A673 (cell line): ENCODE data around the gene PTPRK. TPM values are rescaled to one million over a fixed set of nuclear protein-coding genes. Genes with fewer than 3 reads are reported as not detected.

ENCODE experiments used
- BruUV-seq: library from RNA; stranded (reverse); fragments of 400-500 nt; replicated peaks from 2 replicates; lab custom pipeline; 2021; lab: Mats Ljungman, UMichigan
- CTCF ChIA-PET: fragments of 300-600 bp; sonication (Branson Sonifier 250); formaldehyde crosslinking; loops from one replicate; lab custom pipeline; 2022; ENCODE audit warnings: antibody characterized with exemption; lab: Charles Lee
- POLR2A ChIA-PET: fragments of 300-600 bp; sonication (Branson Sonifier 250); formaldehyde crosslinking; loops from one replicate; lab custom pipeline; 2022; ENCODE audit warnings: antibody characterized with exemption; ENCODE audit not compliant: low non-redundant PET; lab: Charles Lee
- DNase-seq: peaks from one replicate; pipeline ENCODE4 v3.0.0-alpha.2; 2015; ENCODE audit warnings: low spot score
- H3K27ac ChIP-seq: fragments of 200-600 bp; sonication (generic); 2 replicates; pipeline ENCODE4 v1.5.1; 2016; ENCODE audit warnings: mixed run types, low read depth, mild to moderate bottlenecking, mixed read lengths, antibody characterized with exemption, low read length; ENCODE audit not compliant: poor library complexity, severe bottlenecking
- H3K27me3 ChIP-seq: fragments of 200-600 bp; sonication (generic); replicated peaks from 2 replicates; pipeline ENCODE4 v1.6.1; 2017; ENCODE audit warnings: mixed run types, low read depth, mild to moderate bottlenecking, mixed read lengths, antibody characterized with exemption, low read length; ENCODE audit not compliant: insufficient read depth, poor library complexity
- H3K36me3 ChIP-seq: fragments of 200-600 bp; sonication (generic); 2 replicates; pipeline ENCODE4 v1.6.1; 2016; ENCODE audit warnings: mixed run types, mild to moderate bottlenecking, mixed read lengths, antibody characterized with exemption, low read length; ENCODE audit not compliant: insufficient read depth, poor library complexity, severe bottlenecking
- H3K4me1 ChIP-seq: fragments of 200-600 bp; sonication (generic); 2 replicates; pipeline ENCODE4 v1.6.1; 2017; ENCODE audit warnings: mixed run types, mild to moderate bottlenecking, mixed read lengths, antibody characterized with exemption, low read length; ENCODE audit not compliant: insufficient read depth, poor library complexity, severe bottlenecking
- H3K4me3 ChIP-seq: fragments of 200-600 bp; sonication (generic); 2 replicates; pipeline ENCODE4 v1.5.1; 2016; ENCODE audit warnings: low read depth, mixed run types, mild to moderate bottlenecking, mixed read lengths, low read length; ENCODE audit not compliant: poor library complexity, severe bottlenecking
- H3K9me3 ChIP-seq: fragments of 200-600 bp; sonication (generic); 2 replicates; pipeline ENCODE4 v1.6.1; 2016; ENCODE audit warnings: mixed run types, low read depth, mild to moderate bottlenecking, mixed read lengths, antibody characterized with exemption, low read length; ENCODE audit not compliant: poor library complexity, severe bottlenecking
- EZH2 ChIP-seq: fragments of 200-600 bp; sonication (generic); IDR thresholded peaks from 2 replicates; pipeline ENCODE4 v1.6.1; 2017; ENCODE audit warnings: borderline replicate concordance, low read depth, mild to moderate bottlenecking, mixed read lengths, antibody characterized with exemption, low read length; ENCODE audit not compliant: poor library complexity, severe bottlenecking
- intact Hi-C: fragments of 100-400 bp; cut with micrococcal nuclease; formaldehyde crosslinking; loops from one replicate; pipeline ENCODE4 v1.10.0; 2022; ENCODE audit not compliant: unreplicated experiment
- total RNA-seq: library from RNA; stranded (reverse); gene quantifications from 2 replicates; pipeline ENCODE4 v1.2.3, GENCODE V29; 2021
- TF ChIP-seq, protein P1 (sequence below): fragments of 300-800, 200-600 bp; sonication (generic); conservative IDR thresholded peaks from 2 replicates; pipeline ENCODE4 v1.5.1; 2017; ENCODE audit warnings: low read depth, mild to moderate bottlenecking, antibody characterized with exemption, low read length, moderate library complexity, mixed read lengths

The PTPRK gene
- total RNA-seq, 1 experiment from 2014 or later, result 77.3 TPM

DNA sequence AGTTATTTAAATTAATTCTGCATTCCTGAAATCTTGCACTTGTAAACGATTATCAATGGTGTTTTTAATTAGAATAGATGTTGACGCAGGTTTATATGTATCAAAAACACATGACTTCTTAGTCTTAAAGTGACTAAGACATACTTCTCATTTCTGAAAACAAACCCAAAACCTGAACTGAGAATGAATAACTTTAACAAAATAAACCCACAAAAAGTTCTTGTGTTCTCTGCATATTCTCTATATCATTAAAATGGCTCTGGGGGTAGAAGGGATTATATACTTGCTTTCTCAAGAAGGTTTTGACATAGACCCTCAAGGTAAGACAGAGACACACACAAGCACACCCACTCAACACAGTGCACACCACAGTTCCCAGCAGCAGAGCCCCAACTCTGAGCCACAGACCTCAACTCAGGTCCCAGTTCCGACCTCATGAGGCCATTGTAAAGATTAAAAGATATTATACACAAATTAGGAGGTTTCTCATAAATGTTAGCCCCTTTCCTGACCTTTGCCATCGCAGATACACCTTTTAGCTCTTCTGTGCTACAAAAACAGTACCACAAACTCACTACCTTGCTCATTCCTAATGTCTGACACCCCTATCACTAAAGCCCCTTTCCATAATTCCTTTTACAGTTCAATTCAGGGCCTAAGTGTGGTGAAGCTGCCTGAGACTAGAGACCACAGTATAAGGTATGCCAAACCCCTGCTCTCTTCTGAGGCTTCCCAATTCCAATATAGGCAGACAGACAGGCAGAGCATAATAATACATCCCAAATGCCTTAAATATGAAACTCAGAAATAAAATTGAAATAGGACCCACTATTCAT is 267.8 kb downstream of the PTPRK start:
- H3K27ac ChIP-seq, result no peak overlapping the region
- H3K9me3 ChIP-seq, result no peaks in the 10 kb centered on the region
- no TSS peak for BruUV-seq
- H3K4me3 ChIP-seq, result no peak overlapping the region
- H3K27me3 ChIP-seq, result no peaks in the 10 kb centered on the region
- POLR2A ChIA-PET, result no interaction called here
- TF ChIP-seq, protein P1, sequence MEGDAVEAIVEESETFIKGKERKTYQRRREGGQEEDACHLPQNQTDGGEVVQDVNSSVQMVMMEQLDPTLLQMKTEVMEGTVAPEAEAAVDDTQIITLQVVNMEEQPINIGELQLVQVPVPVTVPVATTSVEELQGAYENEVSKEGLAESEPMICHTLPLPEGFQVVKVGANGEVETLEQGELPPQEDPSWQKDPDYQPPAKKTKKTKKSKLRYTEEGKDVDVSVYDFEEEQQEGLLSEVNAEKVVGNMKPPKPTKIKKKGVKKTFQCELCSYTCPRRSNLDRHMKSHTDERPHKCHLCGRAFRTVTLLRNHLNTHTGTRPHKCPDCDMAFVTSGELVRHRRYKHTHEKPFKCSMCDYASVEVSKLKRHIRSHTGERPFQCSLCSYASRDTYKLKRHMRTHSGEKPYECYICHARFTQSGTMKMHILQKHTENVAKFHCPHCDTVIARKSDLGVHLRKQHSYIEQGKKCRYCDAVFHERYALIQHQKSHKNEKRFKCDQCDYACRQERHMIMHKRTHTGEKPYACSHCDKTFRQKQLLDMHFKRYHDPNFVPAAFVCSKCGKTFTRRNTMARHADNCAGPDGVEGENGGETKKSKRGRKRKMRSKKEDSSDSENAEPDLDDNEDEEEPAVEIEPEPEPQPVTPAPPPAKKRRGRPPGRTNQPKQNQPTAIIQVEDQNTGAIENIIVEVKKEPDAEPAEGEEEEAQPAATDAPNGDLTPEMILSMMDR, result no peak
- no peak for TF ChIP-seq EZH2
- CTCF ChIA-PET, result no interaction called here
- DNase-seq, result no peak
- H3K36me3 ChIP-seq, result no peaks in the 10 kb centered on the region
- intact Hi-C loops, result no loop called here
- no peaks in the 10 kb centered on the region for H3K4me1 ChIP-seq

DNA sequence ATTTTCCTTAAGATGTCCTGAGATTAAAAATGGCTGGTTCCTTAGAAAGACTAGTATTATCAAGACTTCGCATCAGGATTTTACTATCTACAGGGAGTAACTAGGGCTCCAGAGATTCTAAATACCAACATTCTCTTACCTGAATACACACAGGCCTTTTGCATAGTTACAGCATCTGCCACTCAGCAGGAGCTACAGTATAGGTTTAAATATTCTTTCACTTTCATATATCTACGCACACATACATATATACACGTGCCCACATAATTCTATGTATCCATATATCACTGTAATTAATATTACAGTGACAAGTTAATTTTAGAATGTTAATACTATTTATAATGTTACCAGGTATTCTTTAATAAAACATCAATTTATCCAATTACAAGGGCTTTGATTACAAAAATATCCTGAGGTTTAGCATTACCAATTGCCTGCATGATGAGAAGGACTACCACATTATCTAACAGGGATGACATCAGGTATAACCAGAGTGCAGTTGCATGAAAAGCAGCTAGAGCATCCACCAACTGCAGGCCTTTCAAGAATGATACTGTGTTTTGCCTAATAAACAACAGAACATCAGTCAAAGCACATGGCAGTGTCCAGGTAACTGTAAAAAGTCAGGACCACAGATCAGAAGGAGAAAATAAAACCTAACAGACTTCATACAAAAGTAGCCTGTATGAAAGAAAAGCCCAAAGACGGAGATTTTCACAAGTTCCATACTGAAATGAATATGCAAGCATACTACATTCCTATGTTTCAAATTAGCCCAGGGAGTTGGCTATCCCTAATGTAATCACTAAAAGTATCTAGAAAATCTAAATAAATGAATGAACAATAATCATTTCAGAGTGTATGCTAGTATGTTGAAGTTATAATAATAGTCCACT is 268.7 kb downstream of the PTPRK start:
- Histone ChIP-seq H3K27ac (no peak overlapping the region), H3K36me3 (no peaks in the 10 kb centered on the region), H3K4me3 (no peak overlapping the region), H3K9me3 (no peaks in the 10 kb centered on the region), H3K4me1 (no peaks in the 10 kb centered on the region), H3K27me3 (no peaks in the 10 kb centered on the region)
- ChIA-PET POLR2A (no interaction called here), CTCF (no interaction called here)
- TF ChIP-seq, protein P1, result no peak
- no peak for TF ChIP-seq EZH2
- no TSS peak for BruUV-seq
- intact Hi-C loops, result no loop called here
- DNase-seq, result no peak

DNA sequence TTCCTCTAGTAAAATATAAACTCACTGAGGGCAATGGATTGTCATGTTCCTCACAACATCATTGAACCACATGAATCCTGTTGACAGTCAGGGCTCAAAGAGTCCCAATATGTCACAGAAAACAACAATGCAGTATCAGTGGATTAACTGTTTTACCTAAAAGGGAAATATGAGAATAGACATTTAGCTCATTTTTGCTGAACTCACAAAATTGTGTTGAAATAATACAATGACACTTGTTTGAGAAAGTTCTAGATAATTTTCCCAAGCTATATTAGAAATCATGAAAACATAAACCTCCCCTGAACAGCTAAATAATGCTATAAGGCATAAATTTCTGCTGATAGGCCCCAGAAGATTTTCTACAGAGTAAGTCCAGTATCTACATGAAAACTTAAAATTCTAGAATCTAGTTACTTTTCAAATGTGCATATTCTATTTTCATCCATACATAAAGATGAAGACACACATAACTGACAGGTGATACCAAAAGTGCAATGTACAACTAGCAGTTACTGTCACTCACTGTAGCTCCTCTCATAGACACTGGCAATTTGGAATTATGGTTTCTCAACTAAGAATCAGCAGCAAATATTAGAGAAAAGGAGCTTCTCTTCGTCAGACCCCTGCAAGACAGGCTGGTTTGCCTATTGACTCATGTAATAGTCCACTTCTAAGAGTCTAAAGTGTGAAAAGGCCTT is 269.9 kb downstream of the PTPRK start:
- Histone ChIP-seq H3K27ac (no peak overlapping the region), H3K4me3 (no peak overlapping the region), H3K27me3 (no peaks in the 10 kb centered on the region), H3K36me3 (no peaks in the 10 kb centered on the region), H3K4me1 (no peaks in the 10 kb centered on the region), H3K9me3 (no peaks in the 10 kb centered on the region)
- no peak for TF ChIP-seq EZH2
- TF ChIP-seq, protein P1, result no peak
- intact Hi-C loops, result no loop called here
- BruUV-seq, result no TSS peak
- DNase-seq, result no peak
- ChIA-PET POLR2A (no interaction called here), CTCF (no interaction called here)
